GM12872 (cell line): ENCODE data around the gene ERVH48-1.

Experiments
- TF ChIP-seq, protein P1 (sequence below): IDR thresholded peaks from 3 replicates; pipeline ENCODE4 v1.5.1; 2011; ENCODE audit warnings: low read depth, mild to moderate bottlenecking, low read length, moderate library complexity; ENCODE audit not compliant: insufficient read depth

The ERVH48-1 gene

DNA sequence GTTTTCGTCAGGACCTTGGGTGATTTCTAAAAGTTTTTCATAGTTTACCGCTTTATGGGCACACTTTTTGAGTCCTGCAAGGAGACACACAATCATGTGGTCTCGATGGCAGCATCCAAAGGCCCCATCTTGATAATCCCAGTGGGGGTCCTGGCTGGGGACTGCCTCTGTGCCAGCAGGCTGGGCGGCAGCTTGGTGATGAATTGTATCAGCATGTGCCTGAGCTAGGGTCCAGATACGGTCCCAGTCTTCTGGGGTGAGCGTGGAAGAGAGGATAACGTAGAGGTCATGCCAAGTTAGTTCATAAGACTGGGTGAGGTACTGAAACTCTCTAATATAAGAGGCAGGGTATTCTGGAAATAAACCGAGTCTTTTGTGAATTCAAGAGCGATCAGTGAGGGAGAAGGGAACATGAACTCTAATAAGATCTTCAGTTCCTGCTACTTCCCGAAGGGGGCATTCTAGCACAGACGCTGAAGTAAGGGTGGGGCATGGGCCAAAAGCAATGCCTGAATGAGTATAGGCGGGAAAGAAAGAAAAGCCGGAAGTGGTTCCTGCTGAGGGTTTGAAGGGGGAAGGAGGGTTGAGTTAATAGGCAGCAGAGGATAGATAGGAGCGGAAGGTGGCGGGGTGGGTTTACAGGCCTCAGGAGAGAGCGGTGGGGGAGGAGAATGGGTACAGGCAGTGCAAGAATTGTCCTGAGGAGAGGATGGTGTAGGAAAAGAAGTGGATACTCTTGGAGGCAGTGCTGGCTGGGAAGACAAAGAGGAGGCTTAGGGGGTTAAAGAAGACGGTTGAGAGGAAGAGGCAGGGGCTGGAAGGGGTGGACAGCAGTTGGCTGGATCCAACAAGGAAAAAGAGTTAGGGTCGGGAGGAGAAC lies 1.6 kb downstream of the ERVH48-1 start:
- TF ChIP-seq, protein P1, sequence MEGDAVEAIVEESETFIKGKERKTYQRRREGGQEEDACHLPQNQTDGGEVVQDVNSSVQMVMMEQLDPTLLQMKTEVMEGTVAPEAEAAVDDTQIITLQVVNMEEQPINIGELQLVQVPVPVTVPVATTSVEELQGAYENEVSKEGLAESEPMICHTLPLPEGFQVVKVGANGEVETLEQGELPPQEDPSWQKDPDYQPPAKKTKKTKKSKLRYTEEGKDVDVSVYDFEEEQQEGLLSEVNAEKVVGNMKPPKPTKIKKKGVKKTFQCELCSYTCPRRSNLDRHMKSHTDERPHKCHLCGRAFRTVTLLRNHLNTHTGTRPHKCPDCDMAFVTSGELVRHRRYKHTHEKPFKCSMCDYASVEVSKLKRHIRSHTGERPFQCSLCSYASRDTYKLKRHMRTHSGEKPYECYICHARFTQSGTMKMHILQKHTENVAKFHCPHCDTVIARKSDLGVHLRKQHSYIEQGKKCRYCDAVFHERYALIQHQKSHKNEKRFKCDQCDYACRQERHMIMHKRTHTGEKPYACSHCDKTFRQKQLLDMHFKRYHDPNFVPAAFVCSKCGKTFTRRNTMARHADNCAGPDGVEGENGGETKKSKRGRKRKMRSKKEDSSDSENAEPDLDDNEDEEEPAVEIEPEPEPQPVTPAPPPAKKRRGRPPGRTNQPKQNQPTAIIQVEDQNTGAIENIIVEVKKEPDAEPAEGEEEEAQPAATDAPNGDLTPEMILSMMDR: peak; percentile 84

DNA sequence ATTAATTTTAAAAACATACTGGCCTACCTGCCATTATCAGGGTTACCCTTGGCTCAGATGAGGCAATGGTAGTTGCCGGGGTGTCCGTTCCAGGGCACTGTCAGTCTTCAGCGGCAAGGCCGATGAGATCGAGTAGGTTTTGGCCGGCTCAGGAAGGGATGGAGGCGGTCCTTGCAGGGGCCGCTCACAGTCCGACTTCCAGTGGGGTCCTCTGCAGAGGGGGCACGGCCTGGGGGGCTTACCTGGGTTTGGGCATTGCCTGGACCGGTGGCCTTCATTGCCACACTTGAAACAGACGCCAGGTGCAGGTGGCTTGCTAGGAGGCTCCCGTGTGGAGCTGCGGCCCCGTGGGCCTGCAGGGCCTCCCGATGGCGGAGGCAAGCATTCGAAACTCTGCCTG lies 2.5 kb downstream of the ERVH48-1 start:
- TF ChIP-seq, protein P1: no peak

- TF ChIP-seq, protein P1: no peak
Observed at GRCh38 chr21:42921927-42922326, 3.5 kb downstream of the ERVH48-1 start.

- TF ChIP-seq, protein P1: no peak
Observed at GRCh38 chr21:42918291-42918690, 7.1 kb downstream of the ERVH48-1 start.

DNA sequence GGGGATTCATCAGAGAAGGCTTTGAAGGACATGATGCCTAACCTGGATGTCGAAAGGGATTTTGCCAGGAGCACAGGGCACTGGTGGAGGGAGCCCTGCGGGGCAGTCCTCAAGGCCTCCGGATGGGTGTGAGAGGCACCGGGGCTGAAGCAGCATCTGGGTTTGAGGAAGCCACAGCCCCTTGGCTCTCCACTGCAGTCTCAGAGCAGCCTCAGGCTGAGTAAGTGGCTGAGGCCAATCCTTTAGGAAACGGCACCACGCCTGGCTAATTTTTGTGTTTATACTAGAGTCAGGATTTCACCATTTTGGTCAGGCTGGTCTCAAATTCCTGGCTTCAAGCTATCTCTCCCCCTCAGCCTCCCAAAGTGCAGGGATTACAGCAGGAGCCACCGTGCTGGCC lies 12.0 kb downstream of the ERVH48-1 start:
- TF ChIP-seq, protein P1: no peak

- TF ChIP-seq, protein P1: no peak
Observed at GRCh38 chr21:42906233-42906632, 19.2 kb downstream of the ERVH48-1 start.

GRCh38 chr21:42905195-42905594 lies 20.2 kb downstream of the ERVH48-1 start:
- TF ChIP-seq, protein P1: no peak
